GM20431 (cell line): Measurements from ENCODE around the gene FGA.

Experiments
- in situ Hi-C: fragments of 300-500 bp; cut with MseI, MboI; formaldehyde crosslinking; loops from one replicate; pipeline ENCODE4 v1.15.0; 2020; ENCODE audit warnings: low sequenced_read_pairs; ENCODE audit not compliant: unreplicated experiment

The FGA gene

DNA sequence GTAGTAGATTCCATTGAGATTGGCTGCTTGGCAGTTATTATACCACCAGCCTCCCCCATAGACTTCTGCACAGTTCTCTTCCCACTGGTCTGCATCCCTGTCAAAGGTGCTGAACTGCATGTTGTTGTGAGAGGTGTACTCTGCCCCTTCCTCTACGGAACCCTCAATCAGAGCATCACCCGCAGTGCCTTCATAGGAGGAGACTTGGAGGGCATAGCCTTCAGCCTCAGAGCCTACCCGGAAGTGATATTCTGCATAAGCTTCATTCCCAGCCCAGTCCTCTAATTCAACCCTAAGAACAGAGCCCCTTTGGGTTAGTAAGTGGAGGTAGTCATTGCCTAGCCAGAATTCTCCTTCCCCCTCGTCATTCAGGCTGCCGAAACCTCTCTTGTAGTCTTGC lies 6.3 kb downstream of the FGA start:
- in situ Hi-C loops = no loop called here

DNA sequence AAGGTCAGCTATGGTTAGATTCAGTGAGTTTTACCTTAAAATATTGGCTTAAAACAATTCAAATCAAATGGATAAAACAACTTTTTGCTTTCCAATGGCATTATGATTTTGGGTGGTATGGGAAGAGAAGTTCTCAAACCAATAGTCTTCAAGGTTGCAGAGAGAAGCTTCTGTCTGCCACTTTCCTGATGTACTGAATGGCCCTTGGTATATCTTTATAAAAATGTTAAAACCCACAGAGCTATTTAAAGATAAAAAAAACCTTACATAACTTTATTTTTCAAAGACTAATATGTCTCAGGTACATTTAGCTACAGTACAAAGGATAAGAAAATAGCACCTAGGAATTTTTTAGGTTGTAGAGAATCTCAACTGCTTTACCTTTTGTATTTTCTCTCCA lies 6.9 kb downstream of the FGA start:
- in situ Hi-C loops = no loop called here

DNA sequence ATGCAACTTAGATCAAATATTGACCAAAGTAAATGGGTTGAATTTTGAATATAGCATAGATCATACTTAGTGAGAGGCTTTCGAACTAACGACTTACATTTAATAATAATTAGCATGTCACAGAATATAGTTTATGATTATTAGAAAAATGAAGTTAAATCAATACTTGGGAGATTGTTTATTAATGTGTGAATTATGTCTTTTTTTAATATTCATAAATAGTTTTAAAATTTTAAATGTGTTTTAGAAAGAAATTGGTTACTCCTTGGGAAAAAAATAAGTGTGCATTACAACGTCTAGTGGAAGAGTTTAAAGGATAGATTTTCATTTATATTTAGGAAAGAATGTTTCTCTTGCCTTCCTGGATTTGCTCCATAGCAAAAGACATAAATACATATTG lies 7.3 kb downstream of the FGA start:
- in situ Hi-C loops = no loop called here

DNA sequence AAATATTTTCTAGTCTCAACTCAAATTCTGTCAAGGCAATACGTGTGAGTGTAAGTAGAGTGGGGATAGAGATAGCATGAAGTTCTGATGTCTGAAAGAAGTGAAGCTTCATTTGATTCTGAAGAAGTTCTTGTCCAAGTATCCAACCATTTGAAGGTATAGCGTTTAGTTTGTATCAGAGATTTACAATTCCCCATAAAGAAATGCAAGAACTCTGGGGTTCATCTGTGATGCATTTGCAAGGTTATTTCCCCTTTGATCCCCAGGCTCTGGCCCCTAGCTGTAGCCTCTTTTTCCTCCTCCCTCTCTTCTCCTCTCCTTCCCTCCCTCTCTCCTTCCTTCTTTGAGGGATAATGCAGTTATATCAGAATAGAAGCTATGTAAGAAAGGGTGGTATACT lies 7.8 kb downstream of the FGA start:
- in situ Hi-C loops = no loop called here

DNA sequence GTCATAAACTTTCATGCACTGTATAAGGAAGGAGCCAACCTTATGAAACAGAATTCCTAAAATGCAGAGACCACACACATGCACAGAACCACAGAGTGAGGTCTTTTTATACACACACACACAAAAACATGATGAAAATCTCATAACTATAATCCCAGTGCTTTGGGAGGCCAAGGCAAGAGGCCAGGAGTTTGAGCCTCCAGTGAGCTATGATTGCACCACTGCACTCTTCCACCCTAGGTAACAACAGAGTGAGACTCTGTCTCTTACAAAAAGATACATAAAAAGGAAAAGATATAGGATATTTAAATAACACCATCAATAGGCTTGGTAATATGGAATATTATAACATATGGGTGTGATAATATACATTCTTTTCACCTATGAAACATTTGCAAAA lies 10.6 kb downstream of the FGA start:
- in situ Hi-C loops = no loop called here

DNA sequence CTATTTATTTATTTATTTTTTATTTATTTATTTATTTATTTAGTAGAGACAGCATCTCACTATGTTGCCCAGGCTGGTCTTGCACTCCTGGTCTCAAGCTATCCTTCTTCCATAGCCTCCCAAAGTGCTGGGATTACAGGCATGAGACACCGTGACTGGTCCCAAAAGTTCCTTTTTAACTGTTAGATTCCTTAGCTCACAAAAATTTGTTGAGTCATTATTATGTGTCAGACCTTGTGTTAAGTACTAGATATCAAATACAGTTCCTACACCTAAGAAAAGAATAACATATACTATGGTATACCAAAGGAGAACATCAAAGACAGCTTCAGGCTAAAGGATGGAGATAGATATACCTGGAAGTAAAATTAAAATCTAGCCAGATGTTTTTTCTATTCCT lies 11.6 kb downstream of the FGA start:
- in situ Hi-C loops = no loop called here

DNA sequence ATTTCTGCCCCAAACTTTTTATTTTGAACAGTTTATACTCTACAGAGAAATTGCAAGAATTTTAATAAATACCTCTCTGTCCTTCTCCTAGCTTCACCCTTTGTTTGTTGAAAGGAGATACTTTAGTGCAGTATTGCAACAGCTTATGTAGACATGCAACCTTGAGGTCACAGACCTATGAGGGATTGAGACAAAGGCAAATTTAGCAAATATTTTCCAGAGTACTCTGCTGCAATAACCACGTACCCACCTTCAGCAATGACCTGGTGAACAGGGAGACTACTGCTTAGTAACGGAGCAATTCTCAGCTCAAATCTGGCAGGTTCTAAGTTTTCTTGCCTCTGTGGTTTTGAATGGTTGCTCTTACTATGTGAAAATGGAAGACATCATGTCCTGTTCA lies 13.2 kb downstream of the FGA start:
- in situ Hi-C loops = no loop called here

DNA sequence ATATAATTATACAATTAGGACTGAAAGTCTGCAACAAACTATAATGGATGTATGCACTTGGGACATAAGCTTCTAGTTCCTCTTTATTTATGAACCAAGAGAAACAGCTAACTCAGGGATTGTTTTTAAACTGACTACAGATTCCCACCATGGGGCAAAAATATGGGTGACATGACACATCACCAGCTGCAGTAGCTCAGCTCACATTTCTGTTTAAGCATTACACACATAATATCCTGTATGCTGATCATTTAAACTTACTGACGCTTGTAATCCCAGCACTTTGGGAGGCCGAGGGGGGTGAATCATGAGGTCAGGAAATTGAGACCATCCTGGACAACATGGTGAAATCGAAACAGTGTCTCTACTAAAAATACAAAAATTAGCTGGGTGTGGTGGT lies 16.2 kb downstream of the FGA start:
- in situ Hi-C loops = no loop called here

DNA sequence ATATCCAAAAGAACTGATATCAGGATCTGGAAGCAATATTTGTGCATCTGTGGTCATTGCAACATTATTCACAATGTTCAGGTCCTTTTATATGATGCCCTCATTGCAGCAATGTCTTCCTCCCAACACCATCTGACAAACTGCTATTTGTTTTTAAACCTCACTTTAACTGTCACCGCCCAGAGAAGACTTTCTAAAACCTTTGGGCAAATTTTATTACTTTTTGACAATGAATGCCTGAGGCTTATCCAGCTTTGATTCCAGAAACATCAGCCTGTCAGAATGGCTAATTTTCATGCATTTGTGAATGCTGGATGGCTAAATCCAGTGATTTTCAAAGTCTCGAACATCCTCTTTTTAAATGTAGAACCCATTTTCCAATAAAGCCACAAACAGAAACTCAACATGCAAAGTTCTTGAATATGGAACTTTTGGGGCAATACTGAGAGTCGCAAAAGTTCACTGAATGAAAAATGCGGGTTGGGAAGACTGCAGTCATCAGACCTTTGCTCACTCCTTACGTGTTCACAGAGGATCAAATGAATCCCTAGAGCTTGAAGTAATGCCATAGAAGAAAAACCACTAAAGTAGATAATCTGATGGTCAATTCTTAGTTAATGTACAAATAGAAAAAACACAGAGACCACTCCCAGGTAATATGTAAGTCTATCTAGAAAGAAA lies 17.2 kb downstream of the FGA start:
- in situ Hi-C loops = no loop called here

DNA sequence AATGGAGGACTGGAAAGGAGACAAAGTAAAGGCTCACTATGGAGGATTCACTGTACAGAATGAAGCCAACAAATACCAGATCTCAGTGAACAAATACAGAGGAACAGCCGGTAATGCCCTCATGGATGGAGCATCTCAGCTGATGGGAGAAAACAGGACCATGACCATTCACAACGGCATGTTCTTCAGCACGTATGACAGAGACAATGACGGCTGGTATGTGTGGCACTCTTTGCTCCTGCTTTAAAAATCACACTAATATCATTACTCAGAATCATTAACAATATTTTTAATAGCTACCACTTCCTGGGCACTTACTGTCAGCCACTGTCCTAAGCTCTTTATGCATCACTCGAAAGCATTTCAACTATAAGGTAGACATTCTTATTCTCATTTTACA lies 21.0 kb downstream of the FGA start:
- in situ Hi-C loops = no loop called here

DNA sequence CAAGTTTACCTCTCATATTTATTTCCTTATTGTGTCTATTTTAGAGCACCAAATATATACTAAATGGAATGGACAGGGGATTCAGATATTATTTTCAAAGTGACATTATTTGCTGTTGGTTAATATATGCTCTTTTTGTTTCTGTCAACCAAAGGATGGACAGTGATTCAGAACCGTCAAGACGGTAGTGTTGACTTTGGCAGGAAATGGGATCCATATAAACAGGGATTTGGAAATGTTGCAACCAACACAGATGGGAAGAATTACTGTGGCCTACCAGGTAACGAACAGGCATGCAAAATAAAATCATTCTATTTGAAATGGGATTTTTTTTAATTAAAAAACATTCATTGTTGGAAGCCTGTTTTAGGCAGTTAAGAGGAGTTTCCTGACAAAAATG lies 21.5 kb downstream of the FGA start:
- in situ Hi-C loops = no loop called here

DNA sequence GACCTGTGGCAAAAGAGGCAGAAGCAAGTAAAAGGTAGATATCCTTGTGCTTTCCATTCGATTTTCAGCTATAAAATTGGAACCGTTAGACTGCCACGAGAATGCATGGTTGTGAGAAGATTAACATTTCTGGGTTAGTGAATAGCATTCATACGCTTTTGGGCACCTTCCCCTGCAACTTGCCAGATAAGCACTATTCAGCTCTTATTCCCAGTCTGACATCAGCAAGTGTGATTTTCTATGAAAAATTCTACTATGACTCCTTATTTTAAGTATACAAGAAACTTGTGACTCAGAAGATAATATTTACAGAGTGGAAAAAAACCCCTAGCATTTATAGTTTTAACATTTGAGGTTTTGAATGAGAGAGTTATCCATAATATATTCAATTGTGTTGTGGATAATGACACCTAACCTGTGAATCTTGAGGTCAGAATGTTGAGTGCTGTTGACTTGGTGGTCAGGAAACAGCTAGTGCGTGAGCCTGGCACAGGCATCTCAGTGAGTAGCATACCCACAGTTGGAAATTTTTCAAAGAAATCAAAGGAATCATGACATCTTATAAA lies 23.8 kb downstream of the FGA start:
- in situ Hi-C loops = no loop called here

DNA sequence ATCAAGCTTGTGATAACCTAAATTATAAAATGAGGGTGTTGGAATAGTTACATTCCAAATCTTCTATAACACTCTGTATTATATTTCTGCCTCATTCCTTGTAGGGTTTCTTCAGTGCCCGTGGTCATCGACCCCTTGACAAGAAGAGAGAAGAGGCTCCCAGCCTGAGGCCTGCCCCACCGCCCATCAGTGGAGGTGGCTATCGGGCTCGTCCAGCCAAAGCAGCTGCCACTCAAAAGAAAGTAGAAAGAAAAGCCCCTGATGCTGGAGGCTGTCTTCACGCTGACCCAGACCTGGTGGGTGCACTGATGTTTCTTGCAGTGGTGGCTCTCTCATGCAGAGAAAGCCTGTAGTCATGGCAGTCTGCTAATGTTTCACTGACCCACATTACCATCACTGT lies 24.8 kb downstream of the FGA start:
- in situ Hi-C loops = no loop called here

DNA sequence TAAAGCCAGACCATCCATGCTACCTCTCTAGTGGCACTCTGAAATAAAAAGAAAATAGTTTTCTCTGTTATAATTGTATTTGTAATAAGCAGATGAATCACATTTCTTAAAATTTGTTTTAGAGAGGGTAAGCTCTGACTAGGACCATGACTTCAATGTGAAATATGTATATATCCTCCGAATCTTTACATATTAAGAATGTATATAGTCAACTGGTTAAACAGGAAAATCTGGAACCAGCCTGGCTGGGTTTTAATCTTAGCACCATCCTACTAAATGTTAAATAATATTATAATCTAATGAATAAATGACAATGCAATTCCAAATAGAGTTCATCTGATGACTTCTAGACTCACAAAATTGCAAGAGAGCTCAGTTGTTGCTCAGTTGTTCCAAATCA lies 26.2 kb downstream of the FGA start:
- in situ Hi-C loops = no loop called here

DNA sequence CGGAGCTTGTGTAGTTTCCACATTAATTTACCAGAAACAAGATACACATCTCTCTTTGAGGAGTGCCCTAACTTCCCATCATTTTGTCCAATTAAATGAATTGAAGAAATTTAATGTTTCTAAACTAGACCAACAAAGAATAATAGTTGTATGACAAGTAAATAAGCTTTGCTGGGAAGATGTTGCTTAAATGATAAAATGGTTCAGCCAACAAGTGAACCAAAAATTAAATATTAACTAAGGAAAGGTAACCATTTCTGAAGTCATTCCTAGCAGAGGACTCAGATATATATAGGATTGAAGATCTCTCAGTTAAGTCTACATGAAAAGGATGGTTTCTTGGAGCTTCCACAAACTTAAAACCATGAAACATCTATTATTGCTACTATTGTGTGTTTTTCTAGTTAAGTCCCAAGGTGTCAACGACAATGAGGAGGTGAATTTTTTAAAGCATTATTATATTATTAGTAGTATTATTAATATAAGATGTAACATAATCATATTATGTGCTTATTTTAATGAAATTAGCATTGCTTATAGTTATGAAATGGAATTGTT lies 27.8 kb downstream of the FGA start, which contains the start of gene FGB:
FGB (plus strand) TSS at position 315 of the 558 bp plus-strand sequence; CDS start at position 323, 8 bp downstream.
- in situ Hi-C loops = no loop called here

DNA sequence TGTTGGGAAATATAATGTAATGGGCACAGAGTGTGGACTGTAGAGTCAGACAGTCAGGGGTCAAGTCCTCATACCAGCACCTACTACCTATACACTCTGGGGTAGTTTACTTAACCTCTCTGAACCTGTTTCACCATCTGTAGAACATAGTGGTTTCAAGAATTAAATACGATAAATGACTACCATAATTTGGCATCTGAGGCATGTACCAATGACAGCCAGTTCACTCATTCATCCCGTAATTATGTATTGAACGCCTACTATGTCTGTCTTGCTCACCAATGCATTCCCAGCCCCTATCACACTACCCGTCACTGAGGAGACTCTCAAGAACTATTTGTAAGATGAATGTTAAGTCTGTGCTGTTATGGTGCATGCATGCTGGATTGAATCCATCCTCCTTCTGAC lies 29.7 kb downstream of the FGA start:
- in situ Hi-C loops = no loop called here

DNA sequence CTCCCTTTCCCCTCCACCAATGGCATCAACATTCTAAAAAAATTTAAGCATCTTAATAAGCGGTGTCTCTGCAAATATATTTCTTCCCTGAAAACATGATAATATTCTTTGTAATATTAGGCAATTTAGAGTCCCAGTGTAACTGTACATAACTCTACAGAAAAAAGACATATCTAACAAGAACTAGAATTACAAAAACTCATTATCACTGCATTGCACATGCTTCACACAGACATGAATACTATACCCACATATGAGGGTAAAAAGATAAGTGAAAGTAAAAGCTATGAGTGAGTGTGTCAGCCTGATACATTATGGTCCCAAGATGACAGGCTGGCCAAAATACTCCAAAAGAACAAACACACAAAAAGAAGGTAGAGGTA lies 30.1 kb downstream of the FGA start:
- in situ Hi-C loops = no loop called here

DNA sequence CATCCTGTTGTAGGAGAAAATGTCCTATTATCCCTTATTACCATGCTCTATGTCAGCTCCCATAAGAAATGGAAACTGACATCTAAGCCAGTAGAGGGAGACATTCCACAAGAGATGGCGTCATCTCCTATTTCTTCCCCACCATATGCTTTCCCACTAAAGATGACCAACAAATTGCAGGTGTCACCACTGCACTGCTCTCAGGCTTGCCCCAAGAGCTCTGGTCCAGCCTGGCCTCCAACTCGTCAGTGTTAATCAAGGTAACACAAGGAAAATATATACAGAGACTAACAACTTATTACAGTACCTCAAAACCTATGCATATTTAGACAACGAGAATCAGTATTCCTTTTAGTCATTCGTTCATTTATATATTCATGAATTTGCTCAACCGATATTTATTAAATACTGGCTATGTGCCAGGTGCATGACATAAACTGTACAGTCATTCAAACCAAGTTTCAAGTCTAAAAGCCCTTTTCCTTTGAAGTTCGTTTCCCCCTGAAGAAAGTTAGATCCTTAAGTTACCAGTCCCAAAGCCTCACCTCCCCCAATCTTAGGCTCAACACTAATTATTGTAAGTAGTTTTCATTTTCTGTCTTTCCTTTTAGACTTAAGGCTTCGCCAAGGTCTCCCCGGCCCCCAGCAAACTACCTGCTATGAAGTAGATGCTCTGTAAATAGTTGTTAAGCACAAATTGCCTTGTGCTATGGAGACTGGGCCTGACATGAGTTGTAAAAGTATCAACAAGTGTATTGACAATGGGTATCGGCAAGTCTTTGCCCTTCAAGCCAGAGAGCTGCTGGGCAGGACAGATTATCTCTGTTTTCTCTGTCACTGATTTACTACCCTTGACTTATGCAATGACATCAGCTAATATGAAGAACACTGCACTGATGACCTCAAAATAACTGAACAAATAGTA lies 30.8 kb downstream of the FGA start:
- in situ Hi-C loops = loop anchor here (10.0 kb wide), 1 partner anchor 55 kb away; the partner anchor contains the start of gene FGG

DNA sequence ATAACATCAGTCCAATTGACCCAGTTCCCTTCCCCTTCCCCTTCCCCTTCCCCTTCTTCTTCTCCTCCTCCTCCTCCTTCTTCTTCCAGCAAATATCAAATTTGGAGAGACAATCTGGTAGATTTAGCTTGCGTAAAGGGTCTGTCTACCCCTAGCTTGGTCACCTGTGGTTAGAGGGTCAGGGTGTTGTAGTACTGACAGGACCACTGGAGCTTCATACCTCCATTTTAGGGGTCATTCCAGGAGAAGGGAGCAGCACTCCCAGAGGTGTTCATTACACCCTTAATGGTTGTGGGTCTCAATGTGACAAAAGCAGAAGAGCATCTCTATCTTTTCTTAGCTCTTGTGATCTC lies 31.4 kb downstream of the FGA start:
- in situ Hi-C loops = loop anchor here (10.0 kb wide), 1 partner anchor 56 kb away; the partner anchor contains the start of gene FGG

DNA sequence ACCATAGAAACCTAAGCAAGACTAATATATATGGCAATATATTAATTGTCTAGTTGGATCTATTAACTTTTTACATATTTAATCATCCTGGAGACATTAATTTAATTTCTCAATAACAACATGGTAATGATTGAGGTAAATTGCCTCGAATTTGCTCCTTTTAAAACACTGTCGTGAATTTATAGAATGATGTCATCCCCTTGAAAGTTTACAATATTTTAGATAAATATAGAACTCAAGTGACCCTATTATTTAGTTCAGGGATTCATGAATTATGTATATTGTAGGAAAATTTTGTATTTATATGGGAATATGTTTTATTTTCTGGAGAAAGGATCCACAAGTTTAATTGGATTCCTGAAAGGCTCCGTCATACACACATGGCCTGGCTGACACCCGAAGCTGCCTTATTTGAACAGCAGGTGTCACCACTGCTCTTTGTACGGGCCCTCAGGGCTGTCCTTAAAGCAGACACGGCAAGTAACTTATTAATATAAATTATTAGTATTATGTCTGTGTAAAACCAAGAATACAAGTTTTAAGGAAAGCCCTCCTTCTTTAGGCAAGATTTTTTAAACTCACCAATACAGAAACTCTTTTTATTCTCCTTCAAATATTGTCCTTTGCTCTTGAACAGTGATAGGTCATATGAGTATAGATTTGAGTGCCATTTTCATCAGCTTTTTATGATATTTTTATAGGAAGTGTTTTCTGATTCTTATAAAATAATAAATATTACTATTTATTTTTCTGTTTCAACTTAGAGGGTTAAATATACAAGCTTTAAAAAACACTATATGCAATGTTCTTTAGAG lies 38.5 kb downstream of the FGA start:
- in situ Hi-C loops = loop anchor here (10.0 kb wide), 1 partner anchor 63 kb away; the partner anchor contains the start of gene FGG
